ENCODE results near the gene VPS13C.

DNA sequence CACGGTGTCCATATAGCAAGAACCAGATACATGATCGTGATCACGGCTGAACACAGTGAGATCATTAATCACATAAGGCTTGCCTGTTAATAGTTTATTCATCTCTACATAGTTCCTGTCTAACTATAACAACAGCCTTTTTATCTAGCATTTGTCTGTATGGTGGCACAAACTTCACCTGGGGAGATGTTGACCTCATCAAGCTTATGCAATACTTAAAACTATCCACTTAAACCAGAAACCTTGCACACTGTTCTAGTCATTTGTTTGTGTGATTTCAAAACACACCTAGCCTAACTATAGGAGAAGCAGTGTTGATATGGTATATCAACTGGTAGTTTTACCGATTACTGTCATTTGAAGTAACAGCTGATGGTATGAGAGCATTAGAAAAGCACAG is 124.8 kb downstream of the VPS13C start:
- TF ChIP-seq, protein P1, sequence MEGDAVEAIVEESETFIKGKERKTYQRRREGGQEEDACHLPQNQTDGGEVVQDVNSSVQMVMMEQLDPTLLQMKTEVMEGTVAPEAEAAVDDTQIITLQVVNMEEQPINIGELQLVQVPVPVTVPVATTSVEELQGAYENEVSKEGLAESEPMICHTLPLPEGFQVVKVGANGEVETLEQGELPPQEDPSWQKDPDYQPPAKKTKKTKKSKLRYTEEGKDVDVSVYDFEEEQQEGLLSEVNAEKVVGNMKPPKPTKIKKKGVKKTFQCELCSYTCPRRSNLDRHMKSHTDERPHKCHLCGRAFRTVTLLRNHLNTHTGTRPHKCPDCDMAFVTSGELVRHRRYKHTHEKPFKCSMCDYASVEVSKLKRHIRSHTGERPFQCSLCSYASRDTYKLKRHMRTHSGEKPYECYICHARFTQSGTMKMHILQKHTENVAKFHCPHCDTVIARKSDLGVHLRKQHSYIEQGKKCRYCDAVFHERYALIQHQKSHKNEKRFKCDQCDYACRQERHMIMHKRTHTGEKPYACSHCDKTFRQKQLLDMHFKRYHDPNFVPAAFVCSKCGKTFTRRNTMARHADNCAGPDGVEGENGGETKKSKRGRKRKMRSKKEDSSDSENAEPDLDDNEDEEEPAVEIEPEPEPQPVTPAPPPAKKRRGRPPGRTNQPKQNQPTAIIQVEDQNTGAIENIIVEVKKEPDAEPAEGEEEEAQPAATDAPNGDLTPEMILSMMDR (IDR thresholded peaks at IDR 0.05): no peak
- TF ChIP-seq EZH2 (IDR thresholded peaks at IDR 0.05; ENCODE audit: borderline replicate concordance, insufficient read depth, low read depth, low read length, poor library complexity, severe bottlenecking): no peak
